ENCODE data around the gene HTT-AS.
A peak's percentile ranks its signal among the peaks of the same experiment; 100 is the strongest.

The HTT-AS gene

DNA sequence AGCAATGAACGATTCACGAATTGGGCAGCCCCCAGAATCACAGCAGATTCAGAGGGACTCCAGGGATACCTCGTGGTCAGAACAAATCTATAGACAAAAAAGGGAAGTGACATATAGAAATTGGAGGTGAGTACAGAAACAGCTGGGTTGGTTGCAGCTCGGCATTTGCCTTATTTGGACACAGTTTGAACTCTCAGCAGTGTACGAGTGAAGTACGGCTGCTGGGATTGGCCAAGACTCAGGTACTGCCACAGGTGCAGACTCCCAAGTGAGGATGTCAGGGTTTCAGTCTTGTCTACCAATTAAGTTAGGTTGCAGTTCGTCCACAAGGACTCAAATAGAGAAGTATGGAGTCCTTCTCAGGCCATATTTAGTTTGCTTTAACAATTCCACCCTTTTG is 28.2 kb downstream of the HTT-AS start:
- Mint-ChIP-seq H3K4me3 (no peak overlapping the region), H3K4me1 (peaks cover 36% of the 10 kb centered on the region)

DNA sequence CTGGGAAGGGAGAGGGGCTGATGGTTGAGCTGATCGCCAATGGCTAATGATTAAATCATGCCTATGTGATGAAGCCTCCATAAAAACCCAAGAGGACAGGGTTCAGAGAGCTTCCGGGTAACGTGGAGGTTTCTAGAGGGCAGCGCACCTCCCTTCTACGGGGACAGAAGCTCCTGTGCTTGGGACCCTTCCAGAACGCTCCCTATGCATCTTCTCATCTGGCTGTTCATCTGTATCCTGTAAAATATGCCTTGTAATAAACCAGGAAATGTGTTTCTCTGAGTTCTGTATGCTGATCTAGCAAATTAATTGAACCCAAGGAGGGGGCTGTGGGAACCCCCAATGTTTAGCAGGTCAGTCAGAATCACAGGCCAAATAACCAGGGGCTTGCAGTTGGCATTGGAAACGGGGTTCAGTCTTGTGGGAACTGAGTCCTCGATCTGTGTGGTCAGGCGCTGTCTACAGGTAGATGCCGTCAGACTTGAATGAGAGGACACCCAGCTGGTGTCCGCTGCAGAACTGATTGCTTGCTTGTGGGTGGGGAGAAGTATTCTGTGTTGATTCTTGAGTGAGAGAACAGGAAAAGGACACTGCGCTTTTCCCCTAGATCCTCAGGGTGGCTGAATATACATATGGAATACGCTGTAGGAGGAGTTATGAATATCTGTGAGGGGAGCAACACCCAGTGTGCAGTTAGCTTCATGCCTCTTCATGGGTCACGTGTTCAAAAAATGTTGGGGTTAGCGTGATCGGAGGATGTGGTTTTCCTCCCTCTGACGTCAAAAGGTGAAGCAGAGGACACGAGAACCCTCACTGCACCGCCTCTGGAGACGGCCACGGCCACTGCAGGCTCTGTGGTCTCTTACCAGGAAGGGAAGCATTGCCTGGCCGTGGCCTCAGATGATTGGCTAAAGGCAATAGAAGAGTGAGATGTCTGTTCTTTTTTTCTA is 29.2 kb downstream of the HTT-AS start:
- no peaks in the 10 kb centered on the region for H3K9me3 Mint-ChIP-seq
- H3K4me1 Mint-ChIP-seq = peaks cover 39% of the 10 kb centered on the region
- peak overlapping the region; percentile 49 for H3K4me3 Mint-ChIP-seq
- peaks cover 3% of the 10 kb centered on the region for H3K36me3 Mint-ChIP-seq
- H3K27me3 Mint-ChIP-seq = no peaks in the 10 kb centered on the region
- peak overlapping the region; percentile 55 for H3K27ac Mint-ChIP-seq

More for the DNA sequence above, 28.2 kb downstream of the HTT-AS start:
- no peaks in the 10 kb centered on the region for H3K27me3 Mint-ChIP-seq
- H3K36me3 Mint-ChIP-seq = peaks cover 3% of the 10 kb centered on the region
- H3K9me3 Mint-ChIP-seq = no peaks in the 10 kb centered on the region
- no peak overlapping the region for H3K27ac Mint-ChIP-seq

DNA sequence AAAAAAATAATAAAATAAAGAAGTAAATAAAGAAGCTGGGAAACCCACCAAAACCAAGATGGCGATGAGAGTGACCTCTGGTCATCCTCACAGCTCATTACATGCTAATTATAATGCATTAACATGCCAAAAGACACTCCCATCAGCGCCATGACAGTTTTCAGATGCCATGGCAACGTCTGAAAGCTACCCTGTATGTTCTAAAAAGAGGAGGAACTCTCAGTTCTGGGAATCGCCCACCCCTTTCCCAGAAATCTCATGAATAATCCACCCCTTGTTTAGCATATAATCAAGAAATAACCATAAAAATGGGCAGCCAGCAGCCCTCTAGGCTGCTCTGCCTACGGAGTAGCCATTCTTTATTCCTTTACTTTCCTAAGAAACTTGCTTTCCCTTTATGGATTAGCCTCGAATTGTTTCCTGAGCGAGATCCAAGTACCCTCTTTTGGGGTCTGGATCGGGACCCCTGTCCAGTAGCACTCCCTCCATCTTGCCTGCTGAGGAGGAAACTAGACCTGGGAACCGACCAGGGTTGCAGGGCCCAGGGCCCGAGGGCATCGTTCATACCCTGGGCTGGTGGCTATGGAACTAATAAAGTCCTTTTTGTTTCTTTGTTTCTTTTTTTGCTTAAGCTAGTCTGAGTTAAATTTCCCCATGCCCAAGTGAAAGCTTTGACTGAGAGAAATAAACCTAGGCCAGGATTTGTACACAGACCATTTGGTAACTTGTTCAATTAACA is 30.9 kb downstream of the HTT-AS start:
- Mint-ChIP-seq H3K4me3 (no peak overlapping the region), H3K36me3 (peaks cover 3% of the 10 kb centered on the region), H3K27me3 (no peaks in the 10 kb centered on the region), H3K4me1 (peaks cover 40% of the 10 kb centered on the region), H3K9me3 (no peaks in the 10 kb centered on the region), H3K27ac (no peak overlapping the region)

DNA sequence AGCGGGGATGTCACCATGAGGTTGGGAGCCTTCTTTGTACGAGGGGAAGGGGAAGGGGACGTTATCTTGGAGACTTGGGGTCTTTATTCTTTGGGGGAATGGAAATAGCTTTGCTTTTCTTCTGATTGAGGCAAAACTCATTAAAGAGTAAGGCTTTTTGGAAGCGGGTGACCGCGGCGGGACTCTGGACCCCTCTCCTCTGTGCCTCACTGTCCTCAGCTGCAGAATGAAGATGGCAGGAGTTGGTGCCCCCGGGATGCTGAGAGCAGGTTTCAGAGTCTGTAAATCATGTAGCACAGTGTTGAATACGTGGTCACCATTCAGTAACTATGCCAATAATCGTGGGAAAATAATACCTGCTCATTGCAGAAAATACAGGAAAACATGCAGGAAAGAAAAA is 32.1 kb downstream of the HTT-AS start:
- H3K9me3 Mint-ChIP-seq = no peaks in the 10 kb centered on the region
- peaks cover 41% of the 10 kb centered on the region for H3K4me1 Mint-ChIP-seq
- peaks cover 3% of the 10 kb centered on the region for H3K36me3 Mint-ChIP-seq
- H3K4me3 Mint-ChIP-seq = peak overlapping the region; percentile 81
- H3K27me3 Mint-ChIP-seq = no peaks in the 10 kb centered on the region
- H3K27ac Mint-ChIP-seq = peak overlapping the region; percentile 55

DNA sequence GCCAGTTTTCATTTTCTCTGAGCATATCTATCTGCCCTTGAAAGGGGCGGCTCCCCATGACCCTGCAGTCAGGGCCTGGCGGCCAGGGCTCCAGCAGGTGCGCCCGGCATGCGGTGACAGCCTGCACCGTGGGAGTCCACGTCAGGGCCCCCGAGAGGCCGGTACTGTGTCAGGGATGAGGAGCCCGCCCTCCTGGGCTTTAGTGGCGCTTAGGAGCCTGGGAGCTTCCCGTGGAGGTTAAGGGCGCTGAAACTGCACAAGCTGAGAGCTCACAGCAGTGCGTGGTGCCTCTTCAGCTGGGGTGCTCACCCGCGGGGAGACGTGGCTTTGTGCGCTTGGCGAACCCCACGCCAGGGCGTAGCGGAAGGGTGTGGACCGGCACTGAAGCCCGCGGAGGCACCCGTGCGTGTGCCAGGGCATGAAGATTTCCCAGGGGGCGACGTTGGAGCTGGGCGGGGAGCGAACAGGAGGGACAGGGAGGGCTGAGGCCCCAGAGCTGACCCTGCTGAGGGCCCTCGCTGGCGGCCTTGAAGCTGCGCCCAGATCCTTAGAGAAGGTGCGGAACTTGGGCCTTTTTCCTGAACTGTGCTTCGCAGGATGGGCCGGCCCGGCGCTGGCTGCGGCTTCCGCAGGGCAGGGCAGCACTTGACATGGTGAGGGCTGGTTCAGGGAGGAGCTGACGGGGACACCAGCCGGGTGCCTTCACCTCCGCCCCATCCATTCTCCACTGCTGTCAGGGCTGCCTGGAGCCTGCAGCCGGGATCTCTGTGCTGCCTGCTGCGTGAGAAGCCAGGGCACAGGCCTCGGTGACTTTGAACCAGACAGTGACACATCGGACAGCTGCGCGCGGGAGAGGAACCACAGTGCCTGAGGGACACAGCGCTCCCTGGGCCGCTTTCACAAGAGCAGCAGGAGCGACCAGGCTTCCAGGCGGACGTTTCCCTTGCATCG is 32.9 kb downstream of the HTT-AS start:
- Mint-ChIP-seq H3K4me1 (peaks cover 45% of the 10 kb centered on the region), H3K4me3 (peak overlapping the region; percentile 81), H3K36me3 (peaks cover 3% of the 10 kb centered on the region), H3K9me3 (no peaks in the 10 kb centered on the region), H3K27ac (peak overlapping the region; percentile 55), H3K27me3 (no peaks in the 10 kb centered on the region)

DNA sequence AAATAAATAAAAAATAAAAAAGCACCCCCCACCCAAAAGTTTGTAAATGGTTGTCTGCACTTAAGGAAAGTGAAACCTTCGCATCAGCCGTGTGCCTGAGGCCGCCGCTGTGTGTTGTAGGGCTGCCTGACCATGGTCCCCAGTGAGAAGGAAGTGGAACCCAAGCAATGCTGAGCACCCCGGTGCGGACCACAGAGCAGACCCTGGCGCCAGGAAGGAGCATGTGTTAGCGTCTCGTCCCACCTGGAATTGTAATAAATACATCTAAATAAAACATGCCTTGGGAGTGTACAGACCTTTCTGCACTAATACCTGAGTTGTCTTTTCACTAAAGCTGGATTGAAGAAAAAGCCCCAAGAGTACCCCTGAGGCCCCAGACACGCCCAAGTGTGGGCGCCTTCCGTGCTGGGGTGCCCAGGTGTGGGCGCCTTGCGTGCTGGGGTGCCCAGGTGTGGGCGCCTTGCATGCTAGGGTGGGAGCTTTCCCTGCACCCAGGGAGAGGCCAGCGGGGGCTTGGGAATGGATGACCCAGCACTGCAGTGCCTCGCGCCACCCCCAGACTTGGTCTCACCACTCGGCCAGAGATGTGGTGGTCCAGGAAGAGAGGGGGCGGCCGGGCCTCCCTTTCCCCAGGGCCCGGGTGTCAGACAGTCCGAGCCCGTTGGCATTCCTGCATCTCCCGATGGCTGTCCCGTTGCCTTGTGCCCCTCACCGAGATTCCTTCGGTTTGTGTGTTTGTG is 33.7 kb downstream of the HTT-AS start:
- Mint-ChIP-seq H3K4me1 (peaks cover 42% of the 10 kb centered on the region), H3K4me3 (peak overlapping the region; percentile 81), H3K36me3 (peaks cover 1% of the 10 kb centered on the region), H3K27me3 (no peaks in the 10 kb centered on the region), H3K9me3 (no peaks in the 10 kb centered on the region), H3K27ac (no peak overlapping the region)

DNA sequence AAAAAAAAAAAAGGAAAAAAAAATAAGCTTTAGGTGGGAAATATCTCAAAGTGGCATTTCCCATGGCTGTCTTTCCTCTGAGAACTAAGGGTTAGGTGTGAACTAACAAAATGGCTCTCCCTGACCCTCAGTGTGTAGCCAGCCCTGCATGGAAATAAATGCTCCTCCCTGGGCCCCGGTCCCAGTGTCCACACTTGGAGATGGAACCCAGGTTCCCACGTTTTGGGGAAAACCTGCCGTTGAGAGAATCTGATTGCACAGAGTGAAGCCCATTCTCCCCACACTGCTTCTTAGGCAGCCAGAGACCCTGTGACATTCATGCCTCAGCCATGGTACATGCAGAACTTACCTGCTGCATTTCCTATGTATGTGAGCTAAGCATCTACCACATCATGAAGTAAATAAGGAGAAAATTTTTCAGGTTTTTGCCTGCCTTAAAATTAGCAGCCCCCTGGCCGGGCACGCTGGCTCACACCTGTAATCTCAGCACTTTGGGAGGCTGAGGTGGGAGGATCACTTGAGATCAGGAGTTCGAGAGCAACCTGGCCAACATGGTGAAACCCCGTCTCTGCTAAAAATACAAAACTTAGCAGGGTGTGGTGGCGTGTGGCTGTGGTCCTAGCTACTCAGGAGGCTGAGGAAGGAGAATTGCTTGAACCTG is 34.5 kb downstream of the HTT-AS start:
- Mint-ChIP-seq H3K4me1 (peaks cover 34% of the 10 kb centered on the region), H3K36me3 (no peaks in the 10 kb centered on the region), H3K4me3 (peak overlapping the region; percentile 19), H3K27ac (no peak overlapping the region), H3K9me3 (no peaks in the 10 kb centered on the region), H3K27me3 (no peaks in the 10 kb centered on the region)

DNA sequence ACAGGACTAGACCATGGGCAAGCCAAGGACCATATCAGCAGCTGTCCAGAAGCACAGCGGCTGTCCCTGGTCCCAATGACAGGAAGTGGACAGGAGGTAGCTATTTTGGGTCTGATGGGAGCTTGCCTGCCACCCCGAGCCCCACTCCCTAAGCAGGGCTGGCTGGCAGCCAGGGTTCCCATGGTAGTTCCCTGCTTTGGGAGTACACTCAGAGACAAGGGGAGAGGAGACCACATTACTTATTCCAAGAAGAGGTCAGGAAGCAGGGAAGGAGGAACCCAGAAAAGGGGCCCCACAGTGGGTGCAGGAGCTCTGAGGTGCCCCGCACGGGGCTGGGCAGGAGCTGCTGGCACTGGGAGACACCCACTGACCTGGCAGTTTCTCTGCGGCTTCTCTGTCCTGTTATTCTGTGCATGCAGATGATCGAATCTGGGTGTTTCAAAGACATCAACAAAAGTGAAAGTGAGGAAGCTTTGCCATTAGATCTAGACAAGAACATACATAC is 36.3 kb downstream of the HTT-AS start:
- peak overlapping the region; percentile 57 for H3K27ac Mint-ChIP-seq
- H3K4me1 Mint-ChIP-seq = peaks cover 30% of the 10 kb centered on the region
- H3K9me3 Mint-ChIP-seq = no peaks in the 10 kb centered on the region
- peak overlapping the region; percentile 87 for H3K4me3 Mint-ChIP-seq
- no peaks in the 10 kb centered on the region for H3K27me3 Mint-ChIP-seq
- H3K36me3 Mint-ChIP-seq = no peaks in the 10 kb centered on the region

DNA sequence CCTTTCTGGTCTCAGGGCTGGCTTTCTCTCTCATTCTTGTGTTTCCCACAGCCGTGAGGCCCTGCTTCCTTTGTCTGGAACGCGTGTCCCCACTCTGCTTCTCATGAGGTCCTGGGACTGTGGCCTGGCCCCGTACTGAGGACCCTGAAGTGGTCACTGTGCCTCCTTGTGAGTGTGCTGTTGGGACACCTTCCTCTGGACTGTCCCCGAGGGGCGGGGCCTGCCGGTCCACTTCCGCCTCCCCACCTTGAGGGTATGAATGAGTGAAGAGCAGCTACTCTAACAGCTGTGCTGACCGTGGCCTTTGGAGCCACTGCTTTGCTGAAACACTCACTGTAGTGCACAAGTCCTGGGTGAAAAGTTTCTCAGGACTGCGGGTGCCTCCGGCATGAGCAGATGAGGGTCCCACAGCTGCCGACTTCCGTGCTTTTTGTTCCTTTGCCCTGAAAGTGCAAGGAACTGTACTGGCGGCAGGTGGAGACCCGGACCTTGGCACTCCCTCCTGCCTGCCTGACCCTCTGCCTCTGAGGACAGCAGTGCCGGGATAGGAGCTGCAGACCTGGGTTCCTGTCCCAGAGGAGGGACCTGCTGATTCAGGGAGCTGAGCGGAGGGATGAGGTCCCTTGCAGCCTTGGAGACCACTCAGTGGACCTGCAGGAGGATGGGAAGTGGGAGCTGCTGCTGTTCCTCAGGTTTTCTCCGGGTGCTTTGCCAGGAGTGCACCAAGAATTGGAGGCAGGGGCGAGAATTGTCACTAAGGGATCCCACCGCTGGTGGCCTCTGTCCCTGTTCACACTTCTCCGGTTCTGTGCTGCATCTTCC is 38.0 kb downstream of the HTT-AS start:
- no peaks in the 10 kb centered on the region for H3K36me3 Mint-ChIP-seq
- H3K27ac Mint-ChIP-seq = peak overlapping the region; percentile 23
- no peaks in the 10 kb centered on the region for H3K27me3 Mint-ChIP-seq
- no peak overlapping the region for H3K4me3 Mint-ChIP-seq
- no peaks in the 10 kb centered on the region for H3K9me3 Mint-ChIP-seq
- peaks cover 22% of the 10 kb centered on the region for H3K4me1 Mint-ChIP-seq

DNA sequence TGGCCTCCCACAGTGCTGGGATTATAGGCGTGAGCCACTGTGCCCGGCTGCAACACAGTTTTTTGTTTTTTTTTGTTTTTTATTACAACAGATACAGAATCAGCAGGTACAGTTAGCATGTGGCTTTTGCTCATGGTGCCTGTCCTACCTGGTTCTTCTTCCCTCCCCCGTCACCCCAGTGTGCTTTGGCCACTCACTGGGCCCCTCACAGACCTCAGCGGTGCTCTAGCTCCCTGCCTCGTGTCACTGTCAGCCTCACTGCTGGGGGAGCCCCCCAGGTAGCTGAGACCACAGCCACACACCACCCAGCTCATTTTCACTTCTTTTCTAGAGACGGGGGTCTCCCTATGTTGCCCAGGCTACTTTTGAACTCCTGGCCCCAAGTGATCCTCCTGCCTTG is 38.7 kb downstream of the HTT-AS start:
- H3K27me3 Mint-ChIP-seq = no peaks in the 10 kb centered on the region
- H3K9me3 Mint-ChIP-seq = no peaks in the 10 kb centered on the region
- H3K4me3 Mint-ChIP-seq = no peak overlapping the region
- peak overlapping the region; percentile 23 for H3K27ac Mint-ChIP-seq
- peaks cover 22% of the 10 kb centered on the region for H3K4me1 Mint-ChIP-seq
- H3K36me3 Mint-ChIP-seq = no peaks in the 10 kb centered on the region

DNA sequence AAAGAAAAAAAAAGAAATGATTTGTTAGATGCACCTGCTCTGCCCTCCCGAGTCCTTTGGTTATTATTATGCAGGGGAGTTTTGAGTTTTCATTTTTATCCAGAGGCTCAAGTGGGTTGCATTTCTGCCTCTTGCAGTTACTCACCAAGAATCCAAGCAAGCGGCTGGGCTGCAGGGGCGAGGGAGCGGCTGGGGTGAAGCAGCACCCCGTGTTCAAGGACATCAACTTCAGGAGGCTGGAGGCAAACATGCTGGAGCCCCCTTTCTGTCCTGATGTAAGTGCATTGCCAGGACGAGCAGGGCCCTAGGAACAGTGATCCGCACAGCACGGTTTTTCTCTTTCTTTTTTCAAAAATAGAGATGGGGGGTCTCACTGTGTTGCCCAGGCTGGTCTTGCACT is 39.1 kb downstream of the HTT-AS start:
- H3K9me3 Mint-ChIP-seq = no peaks in the 10 kb centered on the region
- no peak overlapping the region for H3K27ac Mint-ChIP-seq
- H3K4me3 Mint-ChIP-seq = no peak overlapping the region
- peaks cover 19% of the 10 kb centered on the region for H3K4me1 Mint-ChIP-seq
- no peaks in the 10 kb centered on the region for H3K36me3 Mint-ChIP-seq
- no peaks in the 10 kb centered on the region for H3K27me3 Mint-ChIP-seq

DNA sequence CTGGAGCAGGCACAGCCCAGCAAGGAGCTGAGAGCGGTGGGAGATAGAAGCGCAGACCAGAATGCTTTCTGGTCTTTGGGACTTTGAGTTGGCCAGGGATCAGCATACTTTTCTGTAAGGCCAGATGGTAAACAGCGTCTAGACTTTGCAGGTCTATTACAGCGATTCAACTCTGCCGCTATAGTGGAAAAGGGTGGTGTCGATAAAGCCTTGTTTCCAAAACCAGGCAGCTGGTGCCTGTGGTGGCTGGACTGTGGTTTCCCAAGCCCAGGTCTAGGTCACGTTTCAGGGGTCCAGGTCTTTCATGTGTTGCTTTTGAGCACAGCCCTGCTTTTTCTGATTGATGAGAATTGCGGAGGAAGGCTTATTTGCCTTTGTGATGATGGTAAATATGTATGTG is 40.1 kb downstream of the HTT-AS start:
- peaks cover 19% of the 10 kb centered on the region for H3K4me1 Mint-ChIP-seq
- H3K36me3 Mint-ChIP-seq = no peaks in the 10 kb centered on the region
- H3K4me3 Mint-ChIP-seq = no peak overlapping the region
- no peaks in the 10 kb centered on the region for H3K27me3 Mint-ChIP-seq
- H3K9me3 Mint-ChIP-seq = no peaks in the 10 kb centered on the region
- H3K27ac Mint-ChIP-seq = peak overlapping the region; percentile 3

DNA sequence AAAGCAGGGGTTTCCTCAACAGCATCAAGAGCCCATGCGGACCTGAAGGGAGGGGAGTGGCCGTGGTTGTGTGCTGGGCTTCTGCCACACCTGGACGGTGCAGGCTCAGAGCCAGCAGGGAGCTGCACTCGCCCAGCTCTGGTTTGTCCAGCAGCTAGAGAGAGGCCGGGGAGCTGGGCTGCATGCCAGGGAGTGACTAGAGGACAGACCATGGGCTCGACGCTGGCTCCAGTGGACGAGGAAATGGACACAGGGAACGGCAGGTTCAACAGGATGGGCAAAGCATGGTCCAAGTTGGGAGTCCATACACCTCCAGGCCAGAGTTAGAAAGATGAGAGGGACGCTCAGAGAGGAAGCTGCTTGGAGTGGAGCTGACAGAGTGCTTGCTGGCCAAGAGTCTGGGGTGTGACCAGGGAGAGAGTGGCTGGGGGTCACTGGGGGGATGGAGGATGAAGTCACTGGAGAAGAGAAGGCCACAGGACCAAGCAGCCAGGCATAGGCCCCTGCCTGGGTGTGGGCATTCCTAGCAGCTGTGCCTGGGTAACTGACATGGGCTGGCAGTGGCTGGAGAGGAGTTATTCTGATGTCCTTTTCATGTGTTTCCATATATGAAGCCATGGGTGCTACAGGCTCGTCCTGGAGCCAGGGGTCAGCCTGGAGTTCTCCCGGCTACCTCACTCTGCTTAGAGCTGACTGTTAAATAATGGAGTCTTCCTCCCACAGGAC is 42.8 kb downstream of the HTT-AS start:
- Mint-ChIP-seq H3K4me3 (no peak overlapping the region), H3K27ac (no peak overlapping the region), H3K9me3 (no peaks in the 10 kb centered on the region), H3K27me3 (no peaks in the 10 kb centered on the region), H3K36me3 (no peaks in the 10 kb centered on the region), H3K4me1 (no peaks in the 10 kb centered on the region)

Data from activated naive CD4-positive, alpha-beta T cell treated with anti-CD3 and anti-CD28 coated beads, Interleukin-2, amount 50 U/mL, for 24 hours (primary cell).